RKO (cell line): ENCODE data around the gene PRKCA.
"Not testable (repeated sequence)": the region's sequence is repeated elsewhere in the genome, so short reads cannot be mapped to it uniquely, and the experiment has no call there.

ENCODE experiments used
- DNase-seq: peaks from one replicate; pipeline ENCODE4 v3.0.0-alpha.2; 2016; ENCODE audit warnings: low spot score

Gene PRKCA

DNA sequence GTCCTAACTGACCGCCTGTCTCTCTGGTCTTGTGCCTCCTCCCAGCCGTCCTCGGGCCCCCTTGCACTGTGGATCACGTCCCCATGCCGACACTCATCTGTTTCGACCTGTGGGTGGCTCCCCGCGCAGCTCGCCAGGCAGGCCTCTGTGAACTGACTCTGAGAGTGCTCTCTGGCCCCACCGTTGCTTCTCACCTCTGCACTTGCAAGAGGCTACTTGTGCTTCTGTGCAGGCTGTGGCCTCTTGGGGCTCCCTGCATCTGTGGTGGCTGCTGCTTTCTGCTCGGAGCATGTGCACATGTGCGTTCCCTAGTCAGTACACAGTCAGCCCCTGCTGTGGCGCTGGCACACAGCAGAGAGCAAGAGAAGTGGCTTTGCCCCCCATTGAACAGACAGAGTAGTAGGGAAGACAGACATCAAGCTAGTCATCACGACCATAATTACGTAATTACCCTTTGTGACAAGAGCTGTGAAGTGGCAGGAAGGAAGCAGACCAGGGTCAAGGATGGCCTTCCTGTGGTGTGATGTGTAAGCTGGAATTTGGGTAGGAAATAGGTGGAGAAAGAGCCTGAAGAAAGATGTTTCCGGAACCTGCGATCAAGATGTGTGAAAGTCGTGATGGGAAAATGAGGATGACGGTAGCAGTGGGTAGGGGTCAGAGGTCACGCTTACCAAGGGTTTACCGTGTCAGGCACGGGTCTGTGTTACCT is 276.5 kb downstream of the PRKCA start:
- DNase-seq = no peak

DNA sequence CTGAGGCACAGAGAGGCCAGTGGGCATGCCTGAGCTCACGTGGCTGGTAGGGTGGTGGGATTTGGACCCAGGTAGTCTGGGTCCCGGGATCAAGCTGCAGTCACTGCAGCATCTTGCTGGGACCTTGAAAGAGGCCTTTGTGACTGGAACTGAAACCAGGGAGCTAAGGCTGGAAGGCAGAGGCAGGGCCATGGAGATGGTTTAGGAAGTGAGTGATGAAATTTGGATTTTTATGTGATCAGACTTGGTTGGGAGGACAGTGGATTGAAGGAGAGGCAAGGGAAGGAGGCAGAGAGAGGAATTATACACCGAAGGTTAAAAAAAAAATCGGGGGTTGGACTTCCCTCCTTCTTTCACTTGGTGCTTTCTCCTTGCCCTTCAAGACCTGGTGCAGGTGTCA is 277.1 kb downstream of the PRKCA start:
- DNase-seq = no peak

DNA sequence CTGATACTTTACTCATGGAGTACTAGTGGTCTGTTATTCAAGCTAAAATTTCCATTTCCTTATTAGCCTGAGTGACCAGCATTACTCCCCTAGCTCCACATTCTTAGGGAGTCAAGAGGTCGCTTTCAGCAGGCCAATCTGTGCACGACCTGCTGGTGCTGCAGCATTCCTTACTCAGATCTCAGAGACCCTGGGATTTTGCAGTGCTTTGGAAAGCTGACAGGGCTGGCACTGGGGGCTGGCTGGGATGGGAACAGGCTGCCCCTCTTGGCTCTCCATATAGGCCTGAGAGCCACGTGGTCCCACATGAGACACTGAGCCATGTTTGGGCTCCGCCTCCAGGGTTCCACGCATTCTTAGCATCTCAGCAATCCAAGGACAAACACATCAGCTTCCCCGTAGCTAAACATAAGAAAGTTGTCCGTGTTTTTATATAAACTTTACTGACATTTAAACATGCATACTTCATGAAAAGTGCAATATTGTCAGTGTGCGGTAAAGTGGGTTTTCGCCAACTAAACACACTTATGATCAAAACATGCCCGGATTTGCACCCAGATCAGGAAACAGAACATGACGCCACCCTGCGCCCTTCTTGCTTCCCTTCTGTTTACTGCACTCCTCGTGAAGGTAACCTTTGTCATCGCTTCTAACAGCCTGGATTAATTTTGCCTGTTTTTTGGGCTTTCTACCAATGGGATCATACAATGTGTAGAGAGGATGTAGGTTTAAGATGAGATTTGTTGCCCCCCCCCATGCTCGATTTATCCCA is 278.0 kb downstream of the PRKCA start:
- no peak for DNase-seq

DNA sequence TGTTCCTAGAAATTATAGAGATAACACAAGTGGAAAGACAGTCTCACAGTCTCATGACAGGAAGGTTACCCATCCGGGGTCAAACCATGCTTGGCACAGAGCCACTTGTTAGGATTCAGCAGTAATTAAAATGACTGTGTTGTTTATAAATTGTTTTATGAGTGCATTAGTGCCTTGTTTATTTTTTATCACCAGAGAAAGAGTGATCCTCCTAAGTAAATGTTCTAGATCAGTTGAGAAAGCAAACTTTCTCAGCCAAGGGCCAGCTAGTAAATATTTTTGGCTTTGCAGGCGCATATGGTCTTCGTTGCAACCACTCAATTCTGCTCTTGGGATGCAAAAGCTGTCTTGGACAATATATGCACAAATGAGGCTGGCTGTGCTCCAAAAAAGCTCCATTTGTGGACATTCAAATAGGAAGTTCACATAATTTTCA is 278.6 kb downstream of the PRKCA start:
- no peak for DNase-seq

DNA sequence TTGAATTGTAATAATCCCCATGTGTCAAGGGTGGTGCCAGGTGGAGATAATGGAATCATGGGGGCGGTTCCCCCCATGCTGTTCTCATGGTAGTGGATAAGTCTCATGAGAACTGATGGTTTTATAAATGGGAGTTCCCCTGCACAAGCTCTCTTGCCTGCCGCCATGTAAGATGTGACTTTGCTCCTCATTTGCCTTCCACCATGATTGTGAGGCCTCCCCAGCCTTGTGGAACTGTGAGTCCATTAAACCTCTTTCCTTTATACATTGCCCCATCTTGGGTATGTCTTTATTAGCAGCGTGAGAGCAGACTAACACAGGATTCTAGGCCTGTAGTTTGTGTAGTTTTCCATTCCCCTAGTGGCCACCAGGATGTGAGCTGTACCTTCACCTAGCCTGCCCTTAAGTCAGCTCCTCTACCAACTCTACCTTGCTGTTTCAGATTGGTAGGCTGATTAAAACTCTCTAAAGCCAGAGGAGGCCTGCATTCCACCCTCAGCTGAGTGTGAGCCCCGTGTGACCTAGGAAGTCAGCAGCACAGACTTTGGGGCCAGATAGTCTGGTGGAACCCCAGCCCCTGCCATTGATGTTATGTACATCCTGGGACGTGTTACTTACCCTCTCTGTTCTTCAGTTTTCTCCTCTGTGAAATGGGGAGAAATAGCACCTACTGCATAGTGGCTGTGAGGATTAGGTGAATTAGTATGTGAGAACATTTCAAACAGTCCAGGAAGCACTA is 280.1 kb downstream of the PRKCA start:
- DNase-seq = no peak

DNA sequence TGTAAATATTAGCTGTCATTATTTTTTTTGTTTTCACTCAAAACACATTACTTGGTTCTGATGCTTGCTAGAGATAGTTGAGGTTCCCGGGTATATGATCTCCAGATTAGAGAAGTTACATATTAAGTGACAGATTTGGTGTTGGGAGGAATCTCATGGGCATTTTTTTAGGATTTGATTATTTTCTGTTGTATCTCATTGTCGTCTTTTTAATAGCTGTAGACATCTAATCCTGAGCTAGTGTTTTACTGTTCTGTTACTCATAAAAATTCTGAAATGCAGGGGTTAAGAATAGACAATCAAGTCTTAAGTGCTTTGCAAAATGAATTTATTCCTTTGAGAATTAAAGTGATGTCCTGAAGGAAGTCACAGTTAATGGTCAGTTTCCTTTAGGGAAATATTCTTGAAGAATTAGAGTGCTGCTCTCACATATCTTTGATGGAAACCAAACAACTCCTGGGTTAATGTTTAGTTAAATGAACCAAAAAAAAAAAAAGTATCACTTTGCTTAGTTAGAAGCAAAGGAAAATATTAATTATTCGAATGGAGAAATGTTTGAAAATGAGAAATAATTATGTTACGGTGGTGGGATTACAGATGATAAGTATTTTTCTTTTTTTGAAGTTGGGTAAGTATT is 280.8 kb downstream of the PRKCA start:
- DNase-seq = no peak

DNA sequence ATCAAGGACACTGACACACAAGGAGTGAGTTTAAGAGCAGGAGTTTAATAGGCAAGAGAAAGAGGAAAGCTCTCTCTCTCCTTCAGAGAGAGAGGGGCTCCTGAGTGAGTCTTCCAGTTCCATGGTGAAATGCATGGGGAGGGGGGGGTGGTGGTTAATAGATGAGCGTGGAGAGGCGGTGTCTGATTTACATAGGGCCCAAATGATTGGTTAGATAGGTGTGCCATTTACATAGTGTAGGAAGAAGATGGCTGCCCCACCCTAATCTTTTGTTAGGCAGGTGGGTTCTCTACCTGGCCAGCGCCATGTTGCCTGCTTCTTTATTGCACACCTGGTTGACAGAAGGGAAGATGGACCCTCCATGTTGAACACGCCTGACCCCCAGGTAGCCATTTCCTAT is 282.5 kb downstream of the PRKCA start:
- no peak for DNase-seq

DNA sequence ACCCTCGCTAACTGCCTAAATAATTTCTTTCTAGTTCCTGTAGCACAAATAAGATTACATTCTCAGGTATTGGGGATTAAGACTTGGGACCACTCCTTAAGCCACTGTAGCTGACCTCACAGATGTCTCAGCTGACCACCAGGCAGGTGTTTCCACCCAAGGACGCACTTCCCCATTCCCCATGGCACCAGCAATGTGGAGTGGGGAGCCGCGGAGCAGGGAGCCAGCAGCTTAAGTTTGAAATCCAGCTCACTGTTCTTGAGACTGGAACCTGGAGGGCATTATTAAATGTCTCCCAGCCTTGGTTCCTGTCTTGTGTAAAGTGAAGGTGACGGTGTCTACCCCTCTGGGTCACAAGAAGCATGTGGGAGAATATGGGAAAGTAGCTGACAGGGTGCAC is 283.1 kb downstream of the PRKCA start:
- no peak for DNase-seq

DNA sequence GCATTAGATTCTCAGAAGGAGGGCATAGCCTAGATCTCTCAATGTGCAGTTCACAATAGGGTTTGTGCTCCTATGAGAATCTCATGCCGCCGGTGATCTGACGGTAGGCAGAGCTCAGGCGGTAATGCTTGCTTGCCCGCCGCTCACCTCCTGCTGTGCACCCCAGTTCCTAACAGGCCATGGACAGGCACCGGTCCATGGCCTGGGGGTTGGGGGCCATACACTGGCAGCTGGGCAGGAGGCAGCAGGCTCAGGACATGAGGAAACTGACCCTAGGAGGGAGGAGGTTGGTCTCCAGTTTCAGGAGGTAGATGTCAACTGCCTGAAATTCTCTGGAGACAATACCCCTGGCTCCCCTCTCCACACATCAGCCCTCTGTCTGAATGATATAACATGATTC is 287.5 kb downstream of the PRKCA start:
- DNase-seq = no peak

DNA sequence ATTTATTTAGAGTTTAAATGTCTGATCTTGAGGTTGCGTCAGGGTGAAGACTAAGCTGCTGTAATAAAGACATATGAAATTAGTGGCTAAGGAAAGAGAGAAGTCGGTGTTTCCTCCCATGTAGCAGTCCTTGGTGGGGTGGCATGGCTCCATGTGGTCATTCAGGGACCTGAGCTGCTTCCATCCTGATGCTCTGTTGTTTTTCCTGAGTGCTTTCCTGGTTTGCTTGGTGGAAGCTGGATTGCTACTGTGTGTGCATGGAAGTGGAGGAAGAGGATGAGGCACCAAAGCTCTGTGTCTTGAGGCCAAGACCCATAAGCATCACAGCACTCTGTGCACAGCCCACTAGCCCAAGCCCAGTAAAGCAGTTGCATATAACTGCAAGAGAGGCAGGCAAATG is 290.7 kb downstream of the PRKCA start:
- no peak for DNase-seq

DNA sequence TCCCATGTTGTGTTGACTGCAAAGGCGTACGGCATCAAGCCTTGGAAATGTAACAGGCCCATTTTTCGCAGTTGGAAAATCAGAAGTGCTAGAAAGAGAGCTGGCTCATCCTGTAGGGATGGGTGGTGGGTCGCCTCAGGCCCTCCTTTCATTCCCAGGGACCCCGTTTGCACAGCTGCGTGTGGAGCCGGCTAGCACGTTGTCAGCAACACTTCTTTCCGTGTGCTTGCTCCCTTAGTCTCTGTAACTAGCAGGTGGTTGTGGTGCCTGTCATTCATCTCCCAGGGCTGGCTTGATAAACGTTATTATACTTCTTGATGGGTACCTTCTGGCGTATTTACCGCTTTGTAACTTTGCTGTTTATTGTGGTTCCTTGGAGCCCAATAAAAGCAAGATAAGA is 293.5 kb downstream of the PRKCA start:
- no peak for DNase-seq

DNA sequence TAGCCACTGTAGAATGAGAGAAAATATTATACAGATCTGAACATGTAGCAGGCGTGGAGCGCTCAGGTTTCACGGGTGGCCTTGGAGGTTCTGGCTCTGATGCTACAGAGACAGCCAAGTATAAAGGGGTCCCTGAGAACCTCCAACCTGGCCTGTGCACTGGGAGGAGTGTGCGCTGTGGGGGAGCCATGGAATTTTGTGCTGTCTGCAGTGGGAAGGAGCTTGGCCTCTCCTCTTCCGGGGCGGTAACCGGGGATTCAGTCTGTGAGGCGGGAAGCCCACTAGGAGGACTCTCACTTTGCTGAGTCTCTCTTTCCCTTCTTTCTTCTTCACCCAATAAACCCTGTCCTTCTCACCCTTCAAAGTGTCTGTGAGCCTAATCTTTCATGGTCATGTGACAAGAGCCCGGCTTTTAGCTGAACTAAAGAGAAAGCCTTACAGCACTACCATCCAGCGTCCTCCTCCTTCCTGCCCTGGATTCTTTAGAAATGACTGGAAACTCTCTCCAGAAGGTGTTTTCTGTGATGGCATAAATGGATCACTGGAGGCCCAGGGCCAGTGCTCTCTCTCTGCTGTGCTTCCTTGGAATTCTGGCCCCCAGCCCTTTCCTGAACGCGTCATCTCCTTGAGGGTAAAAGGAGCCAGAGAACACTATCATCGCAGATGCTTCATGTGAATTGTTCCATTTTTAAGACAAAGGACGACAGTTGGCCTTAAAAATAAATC is 300.4 kb downstream of the PRKCA start:
- DNase-seq = no peak

DNA sequence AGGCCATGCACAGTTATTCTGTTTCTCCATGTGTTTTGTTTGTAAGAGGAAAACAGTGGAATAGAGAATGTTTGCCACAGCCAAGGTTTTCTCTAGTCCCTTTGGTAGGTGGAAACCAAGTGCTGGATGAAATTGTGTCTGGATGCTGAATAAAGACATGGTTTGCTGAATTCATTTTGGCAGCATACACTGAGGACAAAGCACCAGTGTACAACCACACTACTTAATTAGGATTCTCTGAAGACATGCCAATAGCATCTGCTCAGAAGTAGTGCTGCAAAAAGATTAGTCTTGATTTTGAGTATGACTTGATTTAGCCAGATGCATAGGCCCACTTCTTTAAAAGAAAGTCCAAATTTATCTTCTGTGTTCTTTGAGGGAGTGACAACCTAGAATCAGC is 302.0 kb downstream of the PRKCA start:
- DNase-seq = no peak

DNA sequence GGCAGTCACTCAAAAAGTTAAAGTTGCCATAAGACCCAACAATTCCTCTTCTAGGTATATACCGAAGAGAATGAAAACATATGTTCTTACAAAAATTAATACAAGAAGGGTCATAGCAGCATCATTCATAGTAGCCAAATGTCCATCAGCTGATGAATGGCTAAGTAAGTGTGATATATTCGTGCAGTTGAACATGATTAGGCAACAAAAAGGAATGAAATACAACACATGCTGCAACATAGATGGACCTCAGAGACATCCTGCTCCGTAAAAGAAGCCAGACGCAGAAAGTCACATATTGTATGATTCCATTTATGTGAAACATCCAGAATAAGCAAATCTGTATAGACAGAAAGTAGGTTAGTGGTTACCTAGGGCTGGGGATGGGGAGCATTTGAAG is 303.1 kb downstream of the PRKCA start:
- no peak for DNase-seq

DNA sequence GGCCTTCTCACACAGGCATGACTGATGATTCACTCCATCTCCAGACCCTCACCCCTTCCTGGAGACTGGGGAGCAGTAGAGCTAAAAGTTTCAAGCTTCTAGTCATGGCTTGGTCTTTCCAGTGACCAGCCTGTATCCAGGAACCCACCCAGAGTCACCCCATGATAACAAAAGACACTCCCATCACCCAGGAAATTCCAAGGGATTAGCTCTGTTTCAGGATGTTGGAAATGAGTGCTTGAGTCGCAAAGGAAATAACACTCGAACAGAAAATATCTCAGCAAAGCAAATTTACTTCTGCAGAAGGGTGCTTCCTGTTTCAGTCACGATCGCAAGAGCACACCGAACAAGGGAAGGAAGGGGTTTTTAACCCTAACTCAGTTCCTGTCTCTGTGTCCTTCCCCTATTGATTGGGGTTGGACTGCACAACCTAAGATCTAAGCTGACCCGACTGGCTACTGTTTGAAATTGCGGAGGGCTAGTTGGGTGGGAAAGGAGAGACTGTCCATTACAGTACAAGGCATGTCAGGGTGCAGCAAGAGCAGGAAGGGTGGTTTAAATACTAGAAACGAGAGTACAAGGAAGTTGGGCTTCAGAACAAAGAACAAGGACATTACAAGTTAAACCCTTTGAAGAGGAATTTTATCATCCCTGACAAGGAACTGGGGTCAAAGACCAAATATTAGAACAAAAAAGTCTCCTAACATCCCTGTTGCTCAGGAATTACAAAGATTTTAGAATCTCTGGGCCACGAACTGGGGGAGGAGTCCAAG is 308.1 kb downstream of the PRKCA start:
- DNase-seq = no peak

DNA sequence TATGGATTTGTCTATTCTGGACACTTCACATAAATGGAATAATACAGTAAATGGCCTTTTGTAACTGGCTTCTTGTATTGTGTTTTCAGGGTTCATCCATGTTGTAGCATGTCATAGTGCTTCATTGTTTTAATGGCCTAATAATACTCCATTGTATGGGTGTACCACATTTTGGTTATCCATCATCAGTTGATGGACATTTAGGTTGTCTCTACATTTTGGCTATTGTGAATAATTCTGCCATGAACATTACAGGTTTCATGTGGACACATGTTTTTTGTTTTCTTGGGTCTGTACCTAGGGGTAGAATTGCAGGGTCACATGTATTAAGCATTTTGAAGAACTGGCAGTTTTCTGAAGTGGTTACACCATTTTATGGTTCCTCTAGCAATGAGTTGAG is 309.0 kb downstream of the PRKCA start:
- DNase-seq = no peak

DNA sequence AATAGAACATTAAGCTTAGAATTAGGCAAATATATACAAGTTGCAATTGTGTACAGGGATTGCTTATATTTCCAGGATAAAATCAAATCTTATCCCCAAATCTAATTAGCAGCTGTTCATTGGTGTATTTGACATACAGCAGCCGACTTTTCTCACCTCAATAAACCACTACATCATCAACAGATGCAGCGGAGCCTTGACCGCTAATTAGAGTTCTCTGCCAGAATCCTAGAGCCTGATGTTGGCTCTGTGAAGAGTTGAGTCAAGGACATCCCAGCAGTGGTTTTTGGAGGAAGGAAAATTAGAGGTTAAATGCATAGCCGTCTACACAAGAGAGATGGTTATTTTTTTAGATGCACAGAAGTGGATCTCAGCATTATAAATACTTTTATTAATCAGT is 310.6 kb downstream of the PRKCA start:
- no peak for DNase-seq

DNA sequence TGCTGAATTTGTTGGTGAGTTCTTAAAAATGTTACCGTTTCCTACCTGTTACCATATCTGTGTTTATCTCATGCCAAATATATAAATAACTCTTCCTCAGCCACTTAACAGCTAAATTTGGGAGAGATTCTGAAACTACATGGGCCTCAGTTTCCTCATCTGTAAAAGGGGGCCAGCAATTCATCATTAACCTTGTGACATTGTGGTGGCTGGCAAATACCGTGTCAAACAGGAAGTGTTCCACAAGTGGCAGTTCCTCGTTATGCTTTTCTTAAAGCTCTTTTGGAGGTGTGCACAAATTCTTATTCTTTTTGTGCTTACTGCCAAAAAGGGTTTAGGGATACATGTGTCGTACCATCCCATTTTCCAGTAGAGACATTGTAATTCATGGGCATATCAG is 312.1 kb downstream of the PRKCA start:
- no peak for DNase-seq

DNA sequence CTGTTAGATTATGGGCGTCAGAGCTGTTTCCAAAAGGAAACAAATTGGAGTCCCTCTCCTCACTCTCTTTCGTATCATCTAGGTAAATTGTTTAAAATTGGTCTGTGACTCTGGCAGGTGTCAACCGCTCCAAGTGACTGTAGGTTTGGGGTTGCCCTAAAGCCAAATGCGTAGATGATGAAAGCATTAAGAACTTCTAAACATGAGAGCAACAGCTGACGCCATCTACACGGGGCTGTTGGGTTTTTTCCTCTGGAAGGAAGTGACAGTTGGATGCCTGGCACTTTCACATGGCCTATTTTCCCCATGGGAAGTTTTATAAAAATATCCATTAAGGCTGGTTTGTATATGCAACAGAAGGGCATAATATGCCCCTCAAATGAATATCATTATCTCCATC is 316.8 kb downstream of the PRKCA start:
- DNase-seq = no peak

DNA sequence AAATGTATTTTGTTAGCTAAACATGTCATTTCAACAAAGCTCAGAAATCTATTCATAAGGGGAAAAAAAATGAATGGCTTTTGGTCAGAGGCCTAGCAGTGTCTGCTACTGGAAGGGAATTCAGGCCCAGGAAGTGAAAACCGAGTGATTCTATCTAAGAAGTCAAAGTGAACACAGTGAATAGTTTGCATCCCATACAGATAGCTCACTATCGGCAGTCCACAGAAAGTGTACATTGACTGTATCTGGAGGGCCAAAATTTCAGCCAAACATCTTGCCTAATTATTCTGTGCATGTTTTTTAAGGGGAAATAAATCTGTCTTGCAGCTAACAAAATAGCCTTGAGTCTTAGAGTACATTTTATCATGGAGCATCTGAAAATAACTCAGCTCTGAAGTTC is 318.1 kb downstream of the PRKCA start:
- no peak for DNase-seq

DNA sequence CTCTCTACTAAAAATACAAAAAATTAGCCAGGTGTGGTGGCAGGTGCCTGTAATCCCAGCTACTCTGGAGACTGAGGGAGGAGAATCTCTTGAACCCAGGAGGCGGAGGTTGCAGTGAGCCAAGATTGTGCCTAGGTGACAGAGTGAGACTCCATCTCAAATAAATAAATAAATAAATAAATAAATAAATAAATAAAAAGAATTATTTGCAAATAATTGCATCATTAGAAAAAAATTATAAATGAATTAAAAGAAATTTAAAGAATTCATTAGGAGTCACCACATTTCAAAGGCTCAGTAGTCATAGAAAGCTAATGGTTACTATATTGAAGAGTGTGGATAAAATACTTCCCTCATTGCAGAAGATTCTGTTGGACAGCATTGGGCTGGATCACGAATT is 322.2 kb downstream of the PRKCA start:
- DNase-seq = not testable (repeated sequence)
